Measurements from ENCODE around the gene TRAM2. TPM values are rescaled to one million over a fixed set of nuclear protein-coding genes. Genes with fewer than 3 reads are reported as not detected.

The TRAM2 gene
- total RNA-seq, 4 donors from 2014 or later = 8.3 to 17.7 (median 14.7) TPM

DNA sequence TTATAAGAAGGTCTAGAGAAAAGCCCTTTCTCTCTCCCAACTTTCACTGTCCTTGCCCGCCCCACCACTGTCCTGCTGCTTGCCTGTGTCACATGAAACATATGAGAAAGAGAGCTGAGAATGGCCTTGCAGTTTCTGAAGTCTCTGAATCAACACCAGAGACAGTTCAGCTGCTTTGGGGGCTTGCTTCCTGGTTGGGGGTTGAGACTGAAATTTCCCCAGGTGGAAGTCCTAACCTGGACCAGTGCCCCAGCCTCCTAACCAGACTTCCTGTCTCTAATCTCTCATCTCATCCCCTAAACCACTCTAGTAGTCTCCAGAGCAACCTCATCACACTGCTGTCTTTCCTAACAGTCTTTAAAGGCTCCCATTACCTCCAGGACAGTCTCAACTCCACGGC lies 10.7 kb downstream of the TRAM2 start:
- Histone ChIP-seq H3K4me1 (peaks cover 0 to 37% (median 0%) of the 10 kb centered on the region in 4 donors), H3K36me3 (no peaks in the 10 kb centered on the region), H3K27ac (peak overlapping the region in 2 of 4 donors; percentile 14 to 59), H3K27me3 (no peaks in the 10 kb centered on the region), H3K4me3 (no peak overlapping the region), H3K9me3 (no peaks in the 10 kb centered on the region)
- DNase-seq = no peak
- no peak for TF ChIP-seq POLR2A (IDR thresholded peaks at IDR 0.05)

DNA sequence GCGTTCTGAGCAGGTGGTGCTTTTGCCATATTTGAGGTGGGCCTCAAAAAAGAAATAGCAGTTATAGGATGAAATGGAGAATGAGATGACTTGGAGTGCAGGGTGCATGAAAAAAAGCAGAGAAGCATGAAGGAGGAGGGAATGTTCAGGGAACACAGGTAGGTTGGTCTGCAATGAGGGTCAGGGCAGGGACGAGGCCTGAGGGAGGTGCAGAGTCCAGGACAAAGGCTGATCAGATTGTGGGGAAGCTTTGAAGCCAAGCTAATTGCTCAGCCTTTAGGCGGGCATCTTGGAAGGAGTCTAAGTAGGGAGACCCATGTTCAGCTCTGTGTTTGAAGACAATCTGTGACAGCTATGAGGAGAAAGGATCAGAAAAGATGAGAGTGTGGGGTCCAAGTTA lies 12.0 kb downstream of the TRAM2 start:
- no peaks in the 10 kb centered on the region for H3K27me3 ChIP-seq
- TF ChIP-seq POLR2A (IDR thresholded peaks at IDR 0.05) = no peak
- TF ChIP-seq CTCF (IDR thresholded peaks at IDR 0.05) = no peak
- no peak overlapping the region for H3K4me3 ChIP-seq
- no peaks in the 10 kb centered on the region for H3K9me3 ChIP-seq
- peak in 2 of 3 donors; percentile 74 to 75 for DNase-seq
- peaks cover 0 to 46% (median 0%) of the 10 kb centered on the region in 4 donors for H3K4me1 ChIP-seq
- H3K27ac ChIP-seq = peak overlapping the region in 2 of 4 donors; percentile 27 to 42
- no peaks in the 10 kb centered on the region for H3K36me3 ChIP-seq

GRCh38 chr6:52562911-52563310 lies 13.9 kb downstream of the TRAM2 start:
- H3K27me3 ChIP-seq = no peaks in the 10 kb centered on the region
- no peak for DNase-seq
- no peaks in the 10 kb centered on the region for H3K9me3 ChIP-seq
- H3K4me1 ChIP-seq = peaks cover 0 to 51% (median 0%) of the 10 kb centered on the region in 4 donors
- no peak overlapping the region for H3K27ac ChIP-seq
- TF ChIP-seq CTCF (IDR thresholded peaks at IDR 0.05) (no peak), POLR2A (IDR thresholded peaks at IDR 0.05) (no peak)
- H3K36me3 ChIP-seq = no peaks in the 10 kb centered on the region
- H3K4me3 ChIP-seq = no peak overlapping the region

DNA sequence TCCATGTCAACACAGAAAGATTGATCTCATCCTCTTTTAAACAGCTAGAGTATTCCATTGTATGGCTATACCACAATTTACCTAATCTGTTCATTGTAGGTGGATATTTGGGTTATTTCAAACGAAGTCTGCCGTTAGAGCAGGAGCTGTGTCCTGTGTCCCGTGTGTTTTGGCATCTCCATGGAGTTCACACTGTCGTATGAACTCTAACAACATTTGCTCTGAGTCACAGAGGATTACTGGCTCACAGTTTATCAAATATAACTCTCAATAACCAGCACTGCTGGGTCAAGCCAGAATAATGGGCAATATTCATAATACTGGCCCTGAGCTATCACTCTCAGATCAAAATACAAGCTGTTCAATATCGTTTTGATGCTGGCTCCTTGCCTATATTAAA lies 16.4 kb downstream of the TRAM2 start:
- TF ChIP-seq CTCF (IDR thresholded peaks at IDR 0.05) (no peak), POLR2A (IDR thresholded peaks at IDR 0.05) (no peak)
- Histone ChIP-seq H3K4me3 (no peak overlapping the region), H3K27me3 (no peaks in the 10 kb centered on the region), H3K27ac (no peak overlapping the region), H3K36me3 (no peaks in the 10 kb centered on the region), H3K4me1 (peaks cover 0 to 38% (median 0%) of the 10 kb centered on the region in 4 donors), H3K9me3 (no peaks in the 10 kb centered on the region)
- DNase-seq = no peak

- no peak overlapping the region for H3K4me3 ChIP-seq
- no peaks in the 10 kb centered on the region for H3K9me3 ChIP-seq
- peak overlapping the region in 2 of 4 donors; percentile 31 to 49 for H3K27ac ChIP-seq
- no peak for DNase-seq
- H3K27me3 ChIP-seq = no peaks in the 10 kb centered on the region
- TF ChIP-seq CTCF (IDR thresholded peaks at IDR 0.05) (no peak), POLR2A (IDR thresholded peaks at IDR 0.05) (no peak)
- H3K4me1 ChIP-seq = peaks cover 0 to 22% (median 0%) of the 10 kb centered on the region in 4 donors
- H3K36me3 ChIP-seq = no peaks in the 10 kb centered on the region
Observed at GRCh38 chr6:52558266-52559000, 18.4 kb downstream of the TRAM2 start.

DNA sequence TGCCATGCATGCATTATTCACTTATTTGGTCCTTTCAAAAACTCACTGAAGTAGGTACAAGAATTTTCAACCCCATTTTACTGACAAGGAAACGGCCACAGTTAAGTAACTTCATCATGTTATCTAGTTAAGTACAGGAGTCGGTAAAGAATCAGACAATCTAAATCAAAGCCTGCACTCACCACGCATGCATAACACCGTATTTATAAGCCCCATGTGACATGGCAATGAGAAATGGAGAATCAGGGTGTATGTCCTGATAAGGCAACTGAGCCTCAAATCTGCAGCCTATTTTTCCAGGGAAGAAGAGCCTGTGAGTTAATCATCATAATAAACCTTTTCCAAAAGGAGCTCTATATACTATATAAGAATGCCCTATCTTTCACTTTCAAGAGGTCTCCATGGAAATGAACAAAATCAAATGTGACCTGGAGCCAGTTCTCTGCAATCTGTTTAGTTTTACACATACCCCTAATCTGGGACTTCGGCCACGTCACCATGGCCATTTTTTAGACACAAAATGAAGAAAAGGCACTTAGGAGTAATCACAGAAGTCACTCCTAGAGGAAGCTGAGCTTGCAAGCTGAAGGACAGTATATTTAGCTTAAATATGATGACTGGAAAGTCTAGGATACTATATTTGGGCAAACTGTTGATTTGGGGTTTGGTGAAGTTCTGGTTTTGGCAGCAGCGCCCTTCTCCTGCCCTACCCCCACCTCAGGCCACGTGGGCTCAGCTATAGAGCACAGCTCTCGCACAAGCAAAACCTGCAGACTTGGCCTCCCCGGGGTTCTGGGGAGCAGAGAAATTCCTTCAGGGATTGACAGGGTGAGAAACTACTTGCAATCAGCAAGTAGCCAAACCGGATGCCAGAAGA lies 19.2 kb downstream of the TRAM2 start:
- DNase-seq = no peak
- peaks cover 0 to 24% (median 2%) of the 10 kb centered on the region in 4 donors for H3K4me1 ChIP-seq
- H3K27ac ChIP-seq = peak overlapping the region in 2 of 4 donors; percentile 31 to 49
- no peak for TF ChIP-seq POLR2A (IDR thresholded peaks at IDR 0.05)
- TF ChIP-seq CTCF (IDR thresholded peaks at IDR 0.05) = no peak
- no peak overlapping the region for H3K4me3 ChIP-seq
- H3K9me3 ChIP-seq = no peaks in the 10 kb centered on the region
- no peaks in the 10 kb centered on the region for H3K36me3 ChIP-seq
- no peaks in the 10 kb centered on the region for H3K27me3 ChIP-seq
